NCI-H1417 (cell line): ENCODE measurements around the gene C5AR1.
"Not testable (repeated sequence)": the region's sequence is repeated elsewhere in the genome, so short reads cannot be mapped to it uniquely, and the experiment has no call there.

Experiments
- DNase-seq, 3 experiments: peaks; one replicate each; lab custom pipeline; 2025; lab: John Stamatoyannopoulos, UW

The C5AR1 gene

GRCh38 chr19:47284324-47284899 lies 25.2 kb upstream of the C5AR1 start:
- peak; percentile 7 to 75 (median 70) for DNase-seq

- peak; percentile 74 to 92 (median 91) for DNase-seq
Measured at GRCh38 chr19:47296036-47296435, 13.6 kb upstream of the C5AR1 start.

GRCh38 chr19:47300867-47301266 lies 8.8 kb upstream of the C5AR1 start:
- DNase-seq: not testable (repeated sequence)

- no peak for DNase-seq
Measured at GRCh38 chr19:47302249-47302648, 7.4 kb upstream of the C5AR1 start.

GRCh38 chr19:47303966-47304365 lies 5.7 kb upstream of the C5AR1 start:
- no peak for DNase-seq

- peak; percentile 31 to 58 (median 51) for DNase-seq
Measured at GRCh38 chr19:47305309-47305751, 4.3 kb upstream of the C5AR1 start.

GRCh38 chr19:47306303-47306702 lies 3.4 kb upstream of the C5AR1 start:
- no peak for DNase-seq

- DNase-seq: no peak
Measured at GRCh38 chr19:47309038-47309437, 623 bp upstream of the C5AR1 start.

- DNase-seq: no peak
Measured at GRCh38 chr19:47310323-47310722, 662 bp downstream of the C5AR1 start.

GRCh38 chr19:47310819-47311218 lies 1.2 kb downstream of the C5AR1 start:
- peak in 2 of 3 experiments; percentile 5 to 35 for DNase-seq

GRCh38 chr19:47312366-47313006 lies 2.8 kb downstream of the C5AR1 start:
- no peak for DNase-seq

GRCh38 chr19:47313754-47314295 lies 4.2 kb downstream of the C5AR1 start:
- no peak for DNase-seq

- DNase-seq: no peak
Measured at GRCh38 chr19:47315125-47315821, 5.6 kb downstream of the C5AR1 start.

GRCh38 chr19:47316513-47316912 lies 6.9 kb downstream of the C5AR1 start:
- no peak for DNase-seq

GRCh38 chr19:47319923-47320871 lies 10.5 kb downstream of the C5AR1 start:
- DNase-seq: no peak

GRCh38 chr19:47321630-47322029 lies 12.0 kb downstream of the C5AR1 start:
- DNase-seq: no peak

- DNase-seq: no peak
Measured at GRCh38 chr19:47322058-47322457, 12.4 kb downstream of the C5AR1 start.

- DNase-seq: no peak
Measured at GRCh38 chr19:47323409-47323808, 13.7 kb downstream of the C5AR1 start.

- DNase-seq: no peak
Measured at GRCh38 chr19:47323872-47324271, 14.2 kb downstream of the C5AR1 start.

GRCh38 chr19:47324502-47324901 lies 14.8 kb downstream of the C5AR1 start:
- no peak for DNase-seq

- DNase-seq: no peak
Measured at GRCh38 chr19:47330466-47330869, 20.8 kb downstream of the C5AR1 start.

GRCh38 chr19:47331490-47331889 lies 21.8 kb downstream of the C5AR1 start:
- no peak for DNase-seq
